GM12874 (cell line): ENCODE measurements around the gene GSTP1.

Experiments used
- TF ChIP-seq, protein P1 (sequence below): IDR thresholded peaks from 2 replicates; pipeline ENCODE4 v1.5.1; 2011; ENCODE audit warnings: low read depth, mild to moderate bottlenecking, control low read depth, low read length, moderate library complexity; ENCODE audit not compliant: insufficient read depth

Gene GSTP1

DNA sequence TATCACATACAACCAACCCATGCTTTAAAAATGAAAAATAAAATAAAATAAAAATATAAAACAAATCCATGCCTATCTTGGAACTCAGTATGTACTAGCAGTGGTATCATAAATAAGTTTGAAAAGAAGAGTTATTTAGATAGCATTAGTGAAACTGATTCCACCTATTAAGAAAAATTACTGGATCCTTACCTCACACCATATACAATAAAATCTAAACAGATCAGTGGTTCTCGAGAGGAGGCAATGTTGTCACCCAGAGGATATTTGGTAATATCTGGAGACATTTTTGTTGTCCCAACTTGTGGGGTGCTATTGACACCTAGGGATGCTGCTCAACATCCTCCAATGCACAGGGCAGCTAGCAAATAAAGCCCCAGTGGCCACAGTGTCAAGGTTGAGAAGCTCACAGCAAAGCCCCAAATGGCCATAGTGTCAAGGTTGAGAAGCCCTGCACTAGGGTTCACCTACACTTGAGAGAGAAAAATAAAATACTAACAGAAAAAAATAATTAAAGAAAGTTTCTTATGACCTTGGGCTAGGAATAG is 13.2 kb downstream of the GSTP1 start:
- TF ChIP-seq, protein P1, sequence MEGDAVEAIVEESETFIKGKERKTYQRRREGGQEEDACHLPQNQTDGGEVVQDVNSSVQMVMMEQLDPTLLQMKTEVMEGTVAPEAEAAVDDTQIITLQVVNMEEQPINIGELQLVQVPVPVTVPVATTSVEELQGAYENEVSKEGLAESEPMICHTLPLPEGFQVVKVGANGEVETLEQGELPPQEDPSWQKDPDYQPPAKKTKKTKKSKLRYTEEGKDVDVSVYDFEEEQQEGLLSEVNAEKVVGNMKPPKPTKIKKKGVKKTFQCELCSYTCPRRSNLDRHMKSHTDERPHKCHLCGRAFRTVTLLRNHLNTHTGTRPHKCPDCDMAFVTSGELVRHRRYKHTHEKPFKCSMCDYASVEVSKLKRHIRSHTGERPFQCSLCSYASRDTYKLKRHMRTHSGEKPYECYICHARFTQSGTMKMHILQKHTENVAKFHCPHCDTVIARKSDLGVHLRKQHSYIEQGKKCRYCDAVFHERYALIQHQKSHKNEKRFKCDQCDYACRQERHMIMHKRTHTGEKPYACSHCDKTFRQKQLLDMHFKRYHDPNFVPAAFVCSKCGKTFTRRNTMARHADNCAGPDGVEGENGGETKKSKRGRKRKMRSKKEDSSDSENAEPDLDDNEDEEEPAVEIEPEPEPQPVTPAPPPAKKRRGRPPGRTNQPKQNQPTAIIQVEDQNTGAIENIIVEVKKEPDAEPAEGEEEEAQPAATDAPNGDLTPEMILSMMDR = no peak

DNA sequence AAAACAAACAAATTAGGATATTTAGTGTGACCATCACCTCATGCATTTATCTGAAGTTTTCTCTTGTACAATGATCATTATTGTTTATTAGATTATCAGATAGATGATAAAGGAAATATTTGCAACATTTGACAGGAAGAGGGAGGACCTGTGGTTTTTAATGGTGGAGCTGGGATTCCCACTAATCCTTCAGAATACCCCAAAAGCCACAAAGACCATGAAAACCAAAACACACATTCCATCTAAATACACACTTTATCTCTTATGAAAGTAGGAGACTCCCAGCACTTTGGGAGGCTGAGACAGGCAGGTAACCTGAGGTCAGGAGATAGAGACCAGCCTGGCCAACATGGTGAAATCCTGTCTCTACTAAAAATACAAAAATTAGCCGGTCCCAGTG is 15.5 kb downstream of the GSTP1 start:
- TF ChIP-seq, protein P1 = no peak

DNA sequence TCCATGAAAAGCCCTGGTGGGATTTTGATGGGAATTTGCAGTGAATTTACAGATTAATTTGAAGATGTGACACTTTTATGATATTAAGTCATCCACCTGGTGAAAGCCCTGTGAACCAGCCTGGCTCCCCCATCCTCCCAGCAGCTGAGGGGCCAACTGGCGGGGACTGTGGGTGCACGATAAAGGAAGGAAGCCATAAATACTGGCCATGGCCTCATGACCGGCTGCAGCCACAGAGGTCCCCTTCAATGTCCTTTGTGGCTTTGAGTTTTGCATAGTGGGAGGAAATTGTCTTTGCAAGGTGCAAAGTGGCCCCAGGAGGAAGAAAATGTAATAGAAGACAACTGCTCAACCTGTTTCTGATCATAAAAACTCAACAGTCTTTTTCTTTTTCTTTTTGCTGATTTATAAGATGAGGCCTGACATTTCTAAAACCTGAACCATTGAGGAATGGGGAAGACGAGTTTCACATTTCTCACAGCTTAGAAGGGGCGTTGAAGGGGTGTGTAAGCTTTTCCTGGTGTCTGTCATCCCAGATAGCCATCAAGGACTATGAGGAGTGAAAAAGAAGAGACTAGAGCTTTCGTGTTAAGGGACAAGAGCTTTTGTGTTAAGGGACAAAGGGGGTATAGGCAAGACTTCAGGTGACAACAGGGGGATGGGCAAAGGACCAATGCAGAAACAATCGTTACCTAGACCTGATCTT is 16.9 kb downstream of the GSTP1 start:
- TF ChIP-seq, protein P1 = no peak

DNA sequence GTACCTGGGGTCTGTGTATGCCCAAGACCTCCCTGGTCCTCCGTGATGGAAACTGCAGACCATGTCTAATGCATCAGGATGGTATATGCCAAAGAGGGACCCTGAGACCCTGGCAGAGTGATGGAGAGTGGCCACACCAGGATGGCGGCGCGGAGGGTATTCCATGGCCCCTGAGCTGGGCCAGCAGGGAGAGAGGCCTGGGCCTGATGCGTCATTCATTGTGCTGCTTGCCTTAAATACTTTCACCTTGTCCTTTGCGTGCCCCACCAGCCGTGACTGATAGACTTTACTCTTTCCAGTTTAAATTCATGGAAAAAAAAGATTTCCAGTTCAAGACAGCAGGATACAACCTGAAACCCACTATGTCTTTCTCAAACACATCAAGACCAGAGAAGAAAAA is 17.5 kb downstream of the GSTP1 start:
- TF ChIP-seq, protein P1 = no peak

DNA sequence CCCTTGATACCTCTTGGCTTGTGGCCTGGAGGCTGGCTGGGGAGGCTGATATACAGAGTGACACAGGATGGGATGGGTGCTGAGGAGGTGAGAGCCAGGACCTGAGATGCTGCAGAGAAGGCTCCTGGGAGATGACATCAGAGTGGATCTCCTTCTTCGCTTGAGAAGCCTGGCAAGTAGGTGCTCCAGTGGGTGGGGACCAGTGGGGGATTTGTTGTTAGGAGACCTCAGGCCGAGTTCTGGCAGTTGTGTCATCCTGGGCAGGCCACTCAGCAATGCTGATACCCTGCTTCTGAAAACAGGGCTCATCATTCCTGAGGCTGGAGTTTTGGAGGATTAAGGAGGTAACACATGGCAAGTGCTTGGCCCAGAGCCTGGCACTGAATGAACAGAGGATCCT is 21.2 kb downstream of the GSTP1 start:
- TF ChIP-seq, protein P1 = no peak

DNA sequence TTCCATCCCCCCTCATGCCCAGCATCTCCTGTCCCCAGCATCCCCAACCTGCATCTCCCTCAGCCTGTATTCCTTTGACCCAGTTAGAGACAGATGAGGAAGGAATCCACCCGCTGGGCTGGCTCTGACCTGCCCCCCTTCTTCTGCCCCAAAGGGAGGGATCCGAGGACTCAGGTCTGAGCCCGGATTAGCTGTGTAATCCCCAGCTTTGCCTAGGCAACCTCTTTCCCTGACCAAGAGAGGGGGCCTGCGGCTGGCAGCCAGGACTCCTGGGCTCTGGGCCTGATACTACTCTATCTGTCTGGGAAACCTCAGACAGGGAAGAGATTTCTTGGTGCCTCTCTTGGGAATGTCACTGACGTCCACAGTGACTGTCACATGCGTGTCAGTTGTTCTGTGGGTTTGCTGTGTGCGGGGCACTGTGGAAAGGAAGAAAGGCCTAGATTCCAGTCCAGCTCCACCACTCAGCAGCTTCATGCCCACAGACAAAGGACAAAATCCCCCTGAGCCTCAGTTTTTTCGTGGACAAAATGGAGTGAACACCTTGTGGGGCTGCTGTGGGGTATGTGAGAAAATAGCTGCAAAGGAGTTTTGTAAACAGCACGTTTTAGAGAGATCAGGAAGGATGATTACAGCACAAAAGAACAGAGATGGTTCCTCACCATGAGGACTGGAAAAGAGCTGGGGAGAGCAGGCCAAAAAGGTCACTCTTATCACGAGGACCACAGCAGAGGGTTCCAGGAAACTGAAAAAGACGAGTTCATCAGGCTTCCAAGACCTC is 21.8 kb downstream of the GSTP1 start:
- TF ChIP-seq, protein P1 = no peak

DNA sequence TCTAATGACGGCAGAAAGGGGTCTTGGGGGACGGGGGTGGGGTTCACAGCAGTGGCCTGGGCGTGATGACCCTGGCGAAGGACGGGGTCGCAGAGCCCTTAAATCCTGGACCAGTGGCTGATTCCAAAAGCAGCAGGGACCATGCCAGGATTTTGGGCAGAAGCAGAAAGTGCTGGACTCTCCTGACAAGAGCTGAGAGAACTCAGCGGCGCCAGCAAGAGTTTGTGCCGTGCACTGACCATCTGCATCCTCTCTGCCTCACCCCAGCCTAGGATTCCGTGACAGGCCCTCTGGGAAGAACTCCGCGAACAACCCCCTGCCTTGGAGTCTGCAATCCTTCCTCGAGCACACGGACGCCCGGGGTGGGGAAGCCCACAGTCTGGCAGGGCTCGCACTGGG is 22.5 kb downstream of the GSTP1 start:
- TF ChIP-seq, protein P1 = no peak
